Psoas muscle (tissue), 8 donors: ENCODE results near the gene RASEF. TPM values are rescaled to one million over a fixed set of nuclear protein-coding genes. Genes with fewer than 3 reads are reported as not detected.

ENCODE experiments used
- ATAC-seq, 4 donors: fragments of 200-7000 bp; cut with Tn5 transposase; one replicate each; pipeline ENCODE4 v1.9.1; 2020; ENCODE audit warnings: moderate library complexity in 3 of 4, mild to moderate bottlenecking in 2 of 4
- DNase-seq, 2 donors: peaks; one replicate each; pipeline ENCODE4 v3.0.0-alpha.2; 2020
- H3K27ac ChIP-seq: fragments of 200-600 bp; one replicate; pipeline ENCODE4 v1.8.0; 2022
- H3K27me3 ChIP-seq, 3 donors: fragments of 200-600 bp in 1 of 3; one replicate each; pipeline versions ENCODE4 v1.6.1 to v1.8.0; 2013 to 2022; ENCODE audit warnings: low read length in 2 of 3, mild to moderate bottlenecking in 2 of 3, moderate library complexity in 1 of 3; ENCODE audit not compliant: insufficient read depth in 3 of 3
- H3K36me3 ChIP-seq, 2 donors: fragments of 200-600 bp in 1 of 2; one replicate each; pipeline versions ENCODE4 v1.6.1 to v1.8.0; 2013 to 2022; ENCODE audit warnings: low read depth in 1 of 2, mild to moderate bottlenecking in 1 of 2, moderate library complexity in 1 of 2; ENCODE audit not compliant: insufficient read depth in 1 of 2
- H3K4me1 ChIP-seq: fragments of 200-600 bp; one replicate; pipeline ENCODE4 v1.8.0; 2022
- H3K4me3 ChIP-seq: fragments of 200-600 bp; one replicate; pipeline ENCODE4 v1.8.0; 2022; ENCODE audit warnings: mild to moderate bottlenecking
- H3K9me3 ChIP-seq: fragments of 200-600 bp; one replicate; pipeline ENCODE4 v1.8.0; 2022
- WGBS, 3 donors: extraction: QIAGEN DNeasy Blood & Tissue Kit; methylation state at CpG; one replicate each; pipeline versions ENCODE4 v1.1.6 to v1.1.7; 2013; 5-methylcytosine and 5-hydroxymethylcytosine counted together
- intact Hi-C, 2 donors: fragments of 100-400 bp; cut with DNase I; formaldehyde crosslinking; loops; one replicate each; pipeline versions ENCODE4 v1.11.0 to v1.14.2; 2022
- polyA plus RNA-seq, 3 donors: library from polyadenylated mRNA; stranded (reverse); fragments of 200-250 nt; gene quantifications; one replicate each; pipeline ENCODE4 v1.2.3, GENCODE V29; 2013
- total RNA-seq, 4 donors: library from RNA; stranded (reverse); fragmentation: NEBNext Ultra II Directional in 2 of 4; extraction: Animal tissue kit (Norgen Biotek cat#: 25700) in 2 of 4; gene quantifications; one replicate each; pipeline versions ENCODE4 v1.2.1 to v1.2.4, GENCODE V29; 2021 to 2023
- TF ChIP-seq, protein P1 (sequence below): fragments of 200-600 bp; IDR thresholded peaks from one replicate; pipeline ENCODE4 v1.8.0; 2022; ENCODE audit warnings: antibody characterized with exemption
- donor health status: healthy with polysubstance abuse.
- donor health status: DM: no; HTN: no; CAD: no; lungs with moderate emphysema.
- donor health status: Bipolar disorder and iron deficiency.
- donor health status: healthy.
- donor health status: DM: yes; HTN: yes; CAD: no.
- donor health status: DM: no; HTN: no; CAD: no.
- donor health status: DM: no; HTN: no; CAD: no.
- donor health status: DM: yes; HTN: yes; CAD: no.

Gene RASEF
- total and polyA plus RNA-seq, 7 donors: 0.01 to 0.11 (median 0.06) TPM; not detected in 1

DNA sequence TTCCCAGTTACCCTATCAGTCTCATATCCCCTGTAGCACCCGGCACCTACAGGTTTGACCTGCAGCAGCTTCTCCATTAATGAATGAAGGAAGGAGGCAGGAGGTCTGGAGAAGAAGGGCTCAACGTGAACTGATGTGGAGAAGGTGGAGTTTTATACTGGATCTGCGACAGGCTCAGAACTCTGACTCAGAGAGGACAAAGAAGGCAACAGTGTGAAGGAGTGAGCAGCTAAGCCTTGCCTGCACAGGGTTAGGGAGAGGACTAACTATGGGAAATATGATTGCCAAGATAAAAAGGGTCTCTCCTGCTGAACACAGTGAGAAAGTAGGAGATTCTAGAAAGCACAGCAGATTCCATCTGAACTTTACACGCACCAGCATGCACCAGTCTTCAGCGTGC lies 23.6 kb downstream of the RASEF start:
- H3K27ac ChIP-seq: no peak overlapping the region
- peaks cover 0 to 2% (median 0%) of the 10 kb centered on the region in 3 donors for H3K27me3 ChIP-seq
- H3K4me1 ChIP-seq: no peaks in the 10 kb centered on the region
- WGBS, 3 donors: 84 to 89% (median 88%) methylated on average over 5 of the region's 5 CpGs
- DNase-seq (no peak), ATAC-seq (no peak)
- H3K9me3 ChIP-seq: no peaks in the 10 kb centered on the region
- H3K4me3 ChIP-seq: no peak overlapping the region
- H3K36me3 ChIP-seq: no peaks in the 10 kb centered on the region
- intact Hi-C loops: no loop called here
- TF ChIP-seq, protein P1, sequence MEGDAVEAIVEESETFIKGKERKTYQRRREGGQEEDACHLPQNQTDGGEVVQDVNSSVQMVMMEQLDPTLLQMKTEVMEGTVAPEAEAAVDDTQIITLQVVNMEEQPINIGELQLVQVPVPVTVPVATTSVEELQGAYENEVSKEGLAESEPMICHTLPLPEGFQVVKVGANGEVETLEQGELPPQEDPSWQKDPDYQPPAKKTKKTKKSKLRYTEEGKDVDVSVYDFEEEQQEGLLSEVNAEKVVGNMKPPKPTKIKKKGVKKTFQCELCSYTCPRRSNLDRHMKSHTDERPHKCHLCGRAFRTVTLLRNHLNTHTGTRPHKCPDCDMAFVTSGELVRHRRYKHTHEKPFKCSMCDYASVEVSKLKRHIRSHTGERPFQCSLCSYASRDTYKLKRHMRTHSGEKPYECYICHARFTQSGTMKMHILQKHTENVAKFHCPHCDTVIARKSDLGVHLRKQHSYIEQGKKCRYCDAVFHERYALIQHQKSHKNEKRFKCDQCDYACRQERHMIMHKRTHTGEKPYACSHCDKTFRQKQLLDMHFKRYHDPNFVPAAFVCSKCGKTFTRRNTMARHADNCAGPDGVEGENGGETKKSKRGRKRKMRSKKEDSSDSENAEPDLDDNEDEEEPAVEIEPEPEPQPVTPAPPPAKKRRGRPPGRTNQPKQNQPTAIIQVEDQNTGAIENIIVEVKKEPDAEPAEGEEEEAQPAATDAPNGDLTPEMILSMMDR: no peak

DNA sequence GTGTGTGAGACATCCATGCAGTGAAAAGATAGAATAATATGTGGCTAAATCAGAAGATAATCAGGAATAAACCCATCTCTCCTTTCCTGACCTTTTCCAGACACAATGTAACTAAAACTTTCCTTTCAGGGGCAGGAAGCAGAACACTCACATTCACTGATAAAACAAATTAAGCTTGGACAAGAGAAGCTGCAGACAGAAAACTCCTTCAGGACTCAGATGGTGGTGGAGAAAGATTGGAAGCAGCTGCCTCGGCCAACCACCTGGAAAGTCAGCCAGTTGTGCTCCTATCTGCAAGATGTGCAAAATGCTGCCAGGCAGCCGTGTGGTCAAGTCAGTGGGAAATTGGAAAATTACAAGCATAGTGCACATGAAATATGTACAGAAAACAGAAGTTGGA lies 26.9 kb downstream of the RASEF start:
- TF ChIP-seq, protein P1: no peak

DNA sequence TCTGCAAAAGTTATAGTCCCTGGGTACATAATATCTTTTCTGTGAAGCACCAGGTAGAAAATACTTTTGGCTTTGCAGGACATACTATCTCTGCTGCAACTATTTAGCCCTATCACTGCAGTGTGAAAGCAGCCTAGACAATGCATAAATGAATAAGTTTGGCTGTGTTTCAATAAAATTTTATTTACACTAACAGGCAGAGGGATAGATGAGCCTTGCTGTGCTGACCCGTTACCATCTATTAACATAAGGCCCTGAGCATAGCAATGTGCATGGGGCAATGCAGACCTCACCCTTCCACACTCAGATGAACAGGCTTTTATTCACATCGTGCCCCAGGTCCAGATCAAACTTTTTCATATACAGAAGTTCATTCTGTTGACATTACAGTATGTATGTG lies 27.8 kb downstream of the RASEF start:
- Histone ChIP-seq H3K27me3 (no peaks in the 10 kb centered on the region), H3K36me3 (no peaks in the 10 kb centered on the region), H3K4me3 (no peak overlapping the region), H3K4me1 (no peaks in the 10 kb centered on the region), H3K27ac (no peak overlapping the region), H3K9me3 (no peaks in the 10 kb centered on the region)
- intact Hi-C loops: no loop called here
- 82 to 90% (median 85%) methylated on average over 2 of the region's 2 CpGs for WGBS, 3 donors
- TF ChIP-seq, protein P1: no peak
- ATAC-seq (no peak), DNase-seq (no peak)

More for the DNA sequence above, 26.9 kb downstream of the RASEF start:
- Histone ChIP-seq H3K4me3 (no peak overlapping the region), H3K4me1 (no peaks in the 10 kb centered on the region), H3K27ac (no peak overlapping the region), H3K9me3 (no peaks in the 10 kb centered on the region), H3K36me3 (no peaks in the 10 kb centered on the region), H3K27me3 (no peaks in the 10 kb centered on the region)
- intact Hi-C loops: no loop called here
- WGBS, 3 donors: 45 to 56% (median 50%) methylated on average over 2 of the region's 2 CpGs
- ATAC-seq: no peak
- no peak for DNase-seq

DNA sequence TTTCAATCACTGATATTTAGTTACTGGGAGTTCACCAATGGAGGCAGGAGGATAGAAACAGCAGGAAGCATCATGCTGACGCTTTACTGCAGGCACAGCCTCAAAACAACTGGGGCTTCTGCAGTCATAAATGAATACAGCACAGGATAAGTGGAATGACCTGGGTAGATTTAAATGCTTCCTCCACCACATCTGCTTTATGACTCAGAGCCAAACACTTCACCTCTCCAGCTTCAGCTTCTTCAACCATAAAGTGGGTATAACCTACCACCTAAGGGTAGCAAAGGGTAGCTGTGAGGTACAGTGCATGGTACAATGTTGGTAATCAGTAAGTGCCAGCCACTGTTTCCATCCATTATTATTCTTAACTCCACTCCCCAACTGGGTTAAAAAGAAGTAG lies 28.4 kb downstream of the RASEF start:
- no peak for ATAC-seq
- Histone ChIP-seq H3K4me1 (no peaks in the 10 kb centered on the region), H3K9me3 (no peaks in the 10 kb centered on the region), H3K27ac (no peak overlapping the region), H3K36me3 (no peaks in the 10 kb centered on the region), H3K27me3 (no peaks in the 10 kb centered on the region), H3K4me3 (no peak overlapping the region)
- 64 to 76% (median 73%) methylated on average over 1 of the region's 1 CpG for WGBS, 3 donors
- DNase-seq: no peak
- intact Hi-C loops: no loop called here
- TF ChIP-seq, protein P1: no peak

DNA sequence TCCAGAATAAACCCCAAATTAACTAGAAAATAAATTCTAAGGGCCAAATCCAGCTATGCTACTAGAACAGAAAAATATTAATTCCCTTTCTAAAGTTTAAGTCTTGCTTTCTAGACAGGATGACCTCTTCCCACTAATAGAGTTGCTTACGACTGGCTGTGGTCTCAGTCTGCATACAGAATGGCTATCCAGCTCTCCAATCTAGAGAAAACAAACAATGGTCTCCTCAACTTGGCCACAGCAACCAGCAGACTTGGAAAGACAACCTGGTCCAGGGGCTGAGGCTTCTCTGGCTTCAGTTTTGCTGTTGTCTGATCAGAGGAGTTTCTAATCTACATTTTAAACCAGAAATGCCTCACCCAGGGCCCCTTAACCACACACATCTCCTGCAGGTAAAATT lies 28.9 kb downstream of the RASEF start:
- DNase-seq (no peak), ATAC-seq (no peak)
- no peaks in the 10 kb centered on the region for H3K9me3 ChIP-seq
- H3K4me3 ChIP-seq: no peak overlapping the region
- intact Hi-C loops: no loop called here
- no peaks in the 10 kb centered on the region for H3K36me3 ChIP-seq
- no peak overlapping the region for H3K27ac ChIP-seq
- H3K27me3 ChIP-seq: no peaks in the 10 kb centered on the region
- TF ChIP-seq, protein P1: no peak
- no peaks in the 10 kb centered on the region for H3K4me1 ChIP-seq
- WGBS, 3 donors: 56 to 80% (median 70%) methylated on average over 1 of the region's 1 CpG
